HepG2 (cell line): Measurements from ENCODE around the gene TMEM86B. TPM values are rescaled to one million over a fixed set of nuclear protein-coding genes. Genes with fewer than 3 reads are reported as not detected.

ENCODE experiments used
- AHDC1 ChIP-seq: sonication (generic); formaldehyde crosslinking; IDR thresholded peaks from 2 replicates; pipeline ENCODE4 v1.5.1; 2020; ENCODE audit warnings: mild to moderate bottlenecking, missing genetic modification reagents, borderline replicate concordance
- ASH2L ChIP-seq: fragments of 300-600, 200-600 bp; sonication (generic); IDR thresholded peaks from 2 replicates; pipeline ENCODE4 v1.7.0; 2017; ENCODE audit warnings: low read depth, mild to moderate bottlenecking, moderate library complexity, mixed read lengths, low read length; ENCODE audit not compliant: insufficient read length
- CTCF ChIP-seq: sonication (generic); formaldehyde crosslinking; IDR thresholded peaks from 2 replicates; pipeline ENCODE4 v1.5.0; 2020; ENCODE audit warnings: mild to moderate bottlenecking, missing genetic modification reagents, moderate library complexity
- ETV6 ChIP-seq: sonication (generic); formaldehyde crosslinking; conservative IDR thresholded peaks from 2 replicates; pipeline ENCODE4 v1.4.0; 2020; ENCODE audit warnings: missing genetic modification reagents
- MEIS1 ChIP-seq: sonication (generic); formaldehyde crosslinking; IDR thresholded peaks from 2 replicates; pipeline ENCODE4 v1.9.0; 2021; ENCODE audit warnings: mild to moderate bottlenecking, missing genetic modification reagents, moderate library complexity, borderline replicate concordance
- MIER3 ChIP-seq: IDR thresholded peaks from 2 replicates; pipeline ENCODE4 v1.6.1; 2016; ENCODE audit warnings: missing compliant biosample characterization, borderline replicate concordance
- MXI1 ChIP-seq: IDR thresholded peaks from 3 replicates; pipeline ENCODE4 v1.6.1; 2012; ENCODE audit warnings: low read depth, low read length, inconsistent platforms, borderline replicate concordance
- RBM39 ChIP-seq: fragments of 200-400 bp; formaldehyde crosslinking; IDR thresholded peaks from one replicate; pipeline ENCODE4 v1.6.1; 2018; ENCODE audit warnings: antibody characterized with exemption, mild to moderate bottlenecking, low read depth, low read length; ENCODE audit not compliant: poor library complexity, severe bottlenecking
- RFXAP ChIP-seq: sonication (generic); formaldehyde crosslinking; IDR thresholded peaks from 2 replicates; pipeline ENCODE4 v1.4.0; 2020; ENCODE audit warnings: missing genetic modification reagents, borderline replicate concordance
- SIX1 ChIP-seq: sonication (generic); formaldehyde crosslinking; IDR thresholded peaks from 2 replicates; pipeline ENCODE4 v1.4.0; 2020; ENCODE audit warnings: missing genetic modification reagents, borderline replicate concordance
- SNAPC2 ChIP-seq: sonication (generic); formaldehyde crosslinking; IDR thresholded peaks from 2 replicates; pipeline ENCODE4 v1.8.1; 2022; ENCODE audit warnings: mild to moderate bottlenecking, missing genetic modification reagents
- ZKSCAN1 ChIP-seq: fragments of 150-350 bp; IDR thresholded peaks from 2 replicates; pipeline ENCODE4 v1.6.1; 2014; ENCODE audit warnings: low read length
- ZMAT3 ChIP-seq: sonication (generic); formaldehyde crosslinking; conservative IDR thresholded peaks from 2 replicates; pipeline ENCODE4 v1.7.0; 2021; ENCODE audit warnings: missing genetic modification reagents
- ZNF652 ChIP-seq: IDR thresholded peaks from 2 replicates; pipeline ENCODE4 v1.6.1; 2016; ENCODE audit warnings: low read depth, borderline replicate concordance
- ZNF746 ChIP-seq: sonication (generic); formaldehyde crosslinking; IDR thresholded peaks from 2 replicates; pipeline ENCODE4 v1.8.0; 2022; ENCODE audit warnings: mild to moderate bottlenecking, missing genetic modification reagents
- ZNF878 ChIP-seq: sonication (generic); formaldehyde crosslinking; IDR thresholded peaks from 2 replicates; pipeline ENCODE4 v1.8.1; 2023; ENCODE audit warnings: mild to moderate bottlenecking, missing genetic modification reagents, moderate library complexity
- polyA plus RNA-seq, 8 experiments: library from polyadenylated mRNA; depleted of rRNA in 3 of 8; stranded (reverse) in 7 of 8; unstranded in 1 of 8; fragments of >200 nt; fragmentation: Illumina TruSeq in 4 of 8; extraction: Trizol in 4 of 8; gene quantifications; 2 replicates each; pipeline versions ENCODE4 v1.2.1 to v1.2.3, GENCODE V29; 2011 to 2016; ENCODE audit warnings: low read depth in 4 of 8, missing spikeins in 1 of 8, mixed read lengths in 1 of 8; ENCODE audit not compliant: insufficient read depth in 1 of 8
- total RNA-seq, 5 experiments: library from RNA; depleted of rRNA; stranded (reverse); fragments of >200 nt; fragmentation: Illumina TruSeq; extraction: Trizol; gene quantifications; 2 replicates each; pipeline ENCODE4 v1.2.3, GENCODE V29; 2016; ENCODE audit warnings: low read depth in 1 of 5
- TF ChIP-seq, protein P1 (sequence below): sonication (generic); formaldehyde crosslinking; IDR thresholded peaks from 2 replicates; pipeline ENCODE4 v1.5.1; 2020; ENCODE audit warnings: mild to moderate bottlenecking, missing genetic modification reagents, moderate library complexity

Gene TMEM86B
- total and polyA plus RNA-seq, 2 of the 13 experiments (the other 11 are each of a cell fraction or from before 2014, with no cell fraction given), result 7.7 to 9.6 TPM

DNA sequence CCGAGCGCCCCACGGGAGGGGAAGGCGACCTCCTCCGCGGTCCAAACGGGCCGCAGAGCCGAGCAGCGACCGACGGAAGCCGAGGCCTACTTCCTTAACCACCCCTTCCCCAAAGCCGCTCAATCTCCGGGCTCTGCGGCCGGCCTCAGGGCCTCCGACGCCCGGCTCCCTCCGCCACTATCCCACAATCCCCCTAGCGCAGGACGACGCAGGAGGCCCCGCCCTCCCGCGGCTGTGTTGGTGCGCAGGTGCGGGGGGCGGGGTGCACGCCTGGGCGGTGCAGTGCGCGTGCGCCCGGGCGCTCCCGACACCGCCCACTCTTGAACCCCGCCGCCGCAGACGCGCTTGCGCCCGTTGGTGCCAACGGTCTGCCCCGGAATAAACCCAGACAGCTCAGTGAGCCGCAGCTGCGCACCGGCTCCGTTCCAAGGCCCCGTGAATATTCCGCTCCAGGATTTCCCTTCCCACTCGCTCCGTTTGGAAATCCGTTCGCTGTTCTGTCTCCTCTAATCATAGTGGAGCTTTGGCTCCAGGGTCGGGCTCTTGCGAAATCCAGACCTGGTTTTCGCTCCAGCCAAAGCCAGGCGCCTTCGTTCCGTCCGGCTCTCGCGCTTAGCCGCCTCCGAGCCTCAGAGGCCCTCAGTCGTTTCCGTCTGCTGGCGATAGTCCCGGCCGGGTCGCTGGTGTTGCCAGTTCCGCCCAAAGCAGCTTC lies 30.4 kb upstream of the TMEM86B start, which contains the start of gene PPP6R1 (continued):
- TF ChIP-seq AHDC1 (CRISPR knock-in tag), result peak; percentile 41; the same call in 1 of the 2 replicates
- peak; percentile 88; the same call in 1 of the 2 replicates for TF ChIP-seq SNAPC2 (CRISPR knock-in tag)
- TF ChIP-seq CTCF, result 0 out of 2 replicates have a peak, but pooled peaks have one; percentile 8
- peak; percentile 89; the same call in 1 of the 2 replicates for TF ChIP-seq MIER3 (CRISPR knock-in tag)
- peak; percentile 78 for TF ChIP-seq ASH2L
- peak; percentile 54; the same call in 1 of the 2 replicates for TF ChIP-seq ZNF878 (CRISPR knock-in tag)
- peak; percentile 88; the same call in 1 of the 3 replicates for TF ChIP-seq MXI1
- 0 out of 2 replicates have a peak, but pooled peaks have one; percentile 59 for TF ChIP-seq ZKSCAN1
- TF ChIP-seq ETV6 (CRISPR knock-in tag), result peak; percentile 85; the same call in 1 of the 2 replicates
- TF ChIP-seq RFXAP (CRISPR knock-in tag), result peak; percentile 95
- TF ChIP-seq ZMAT3, result peak; percentile 37; the same call in 1 of the 2 replicates
- peak; percentile 82; the same call in 1 of the 2 replicates for TF ChIP-seq ZNF746 (CRISPR knock-in tag)
- peak; percentile 81 for TF ChIP-seq RBM39
- no peak for TF ChIP-seq ZNF652 (CRISPR knock-in tag)
- peak; percentile 27; the same call in 1 of the 2 replicates for TF ChIP-seq MEIS1 (CRISPR knock-in tag)
- TF ChIP-seq, protein P1, sequence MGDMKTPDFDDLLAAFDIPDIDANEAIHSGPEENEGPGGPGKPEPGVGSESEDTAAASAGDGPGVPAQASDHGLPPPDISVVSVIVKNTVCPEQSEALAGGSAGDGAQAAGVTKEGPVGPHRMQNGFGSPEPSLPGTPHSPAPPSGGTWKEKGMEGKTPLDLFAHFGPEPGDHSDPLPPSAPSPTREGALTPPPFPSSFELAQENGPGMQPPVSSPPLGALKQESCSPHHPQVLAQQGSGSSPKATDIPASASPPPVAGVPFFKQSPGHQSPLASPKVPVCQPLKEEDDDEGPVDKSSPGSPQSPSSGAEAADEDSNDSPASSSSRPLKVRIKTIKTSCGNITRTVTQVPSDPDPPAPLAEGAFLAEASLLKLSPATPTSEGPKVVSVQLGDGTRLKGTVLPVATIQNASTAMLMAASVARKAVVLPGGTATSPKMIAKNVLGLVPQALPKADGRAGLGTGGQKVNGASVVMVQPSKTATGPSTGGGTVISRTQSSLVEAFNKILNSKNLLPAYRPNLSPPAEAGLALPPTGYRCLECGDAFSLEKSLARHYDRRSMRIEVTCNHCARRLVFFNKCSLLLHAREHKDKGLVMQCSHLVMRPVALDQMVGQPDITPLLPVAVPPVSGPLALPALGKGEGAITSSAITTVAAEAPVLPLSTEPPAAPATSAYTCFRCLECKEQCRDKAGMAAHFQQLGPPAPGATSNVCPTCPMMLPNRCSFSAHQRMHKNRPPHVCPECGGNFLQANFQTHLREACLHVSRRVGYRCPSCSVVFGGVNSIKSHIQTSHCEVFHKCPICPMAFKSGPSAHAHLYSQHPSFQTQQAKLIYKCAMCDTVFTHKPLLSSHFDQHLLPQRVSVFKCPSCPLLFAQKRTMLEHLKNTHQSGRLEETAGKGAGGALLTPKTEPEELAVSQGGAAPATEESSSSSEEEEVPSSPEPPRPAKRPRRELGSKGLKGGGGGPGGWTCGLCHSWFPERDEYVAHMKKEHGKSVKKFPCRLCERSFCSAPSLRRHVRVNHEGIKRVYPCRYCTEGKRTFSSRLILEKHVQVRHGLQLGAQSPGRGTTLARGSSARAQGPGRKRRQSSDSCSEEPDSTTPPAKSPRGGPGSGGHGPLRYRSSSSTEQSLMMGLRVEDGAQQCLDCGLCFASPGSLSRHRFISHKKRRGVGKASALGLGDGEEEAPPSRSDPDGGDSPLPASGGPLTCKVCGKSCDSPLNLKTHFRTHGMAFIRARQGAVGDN (CRISPR knock-in tag), result peak; percentile 87
- peak; percentile 65; the same call in 1 of the 2 replicates for TF ChIP-seq SIX1 (CRISPR knock-in tag)
